K562 (cell line): Measurements from ENCODE around the gene PPP1R15A. TPM values are rescaled to one million over a fixed set of nuclear protein-coding genes. Genes with fewer than 3 reads are reported as not detected.
A peak's percentile ranks its signal among the peaks of the same experiment; 100 is the strongest.

Source experiments
- ATAC-seq: fragments of 200-7000 bp; cut with Tn5 transposase; 3 replicates; pipeline ENCODE4 v1.9.1; 2020; ENCODE audit warnings: moderate library complexity
- BruUV-seq: library from RNA; stranded (reverse); fragments of 400-500 nt; replicated peaks from 2 replicates; lab custom pipeline; 2021; lab: Mats Ljungman, UMichigan
- CTCF ChIA-PET: fragments of 300-600 bp; formaldehyde crosslinking; extraction: SDS; loops from one replicate; lab custom pipeline; 2021; ENCODE audit warnings: low intra/inter-chr PET ratio; lab: Yijun Ruan, JAX
- POLR2A ChIA-PET: fragments of 300-600, 350-650 bp; sonication (Branson Sonifier 250); formaldehyde crosslinking; extraction: SDS; loops from one replicate; lab custom pipeline; 2021; ENCODE audit warnings: antibody characterized with exemption, inconsistent platforms; lab: Yijun Ruan, JAX
- DNase-seq, 4 experiments: peaks; one replicate each; pipeline versions ENCODE4 v3.0.0 to v3.0.0-alpha.2; 2011 to 2018; ENCODE audit warnings: low spot score in 3 of 4, mixed read lengths in 3 of 4; ENCODE audit errors: extremely low read depth in 1 of 4
- FAIRE-seq: peaks from 2 replicates; lab custom pipeline; 2011; peaks lifted over from hg19 to GRCh38; lab: Jason Lieb, UNC
- H2AFZ ChIP-seq: 2 replicates; pipeline ENCODE4 v1.6.0; 2011; ENCODE audit warnings: low read depth, low read length, control low read depth, inconsistent platforms
- H3K27ac ChIP-seq: fragments of 200-600 bp; 3 replicates; pipeline ENCODE4 v1.8.0; 2011; ENCODE audit warnings: low read depth, mild to moderate bottlenecking, control low read depth, inconsistent platforms, low read length, moderate library complexity, mixed read lengths; ENCODE audit errors: extremely low read depth
- H3K27me3 ChIP-seq, 2 experiments: fragments of 300-600 bp in 1 of 2; 2 replicates in 1 of 2; 3 replicates in 1 of 2; pipeline versions ENCODE4 v1.6.0 to v1.8.0; 2011; ENCODE audit warnings: inconsistent platforms in 2 of 2, low read length in 2 of 2, mild to moderate bottlenecking in 1 of 2, mixed read lengths in 1 of 2, moderate library complexity in 1 of 2; ENCODE audit not compliant: control insufficient read depth in 2 of 2, insufficient read depth in 2 of 2
- H3K36me3 ChIP-seq: fragments of 300-600 bp; 3 replicates; pipeline ENCODE4 v1.8.0; 2011; ENCODE audit warnings: mild to moderate bottlenecking, low read length, inconsistent platforms; ENCODE audit not compliant: control insufficient read depth, insufficient read depth
- H3K4me1 ChIP-seq, 2 experiments: fragments of 200-600 bp in 1 of 2; replicated peaks in 1 of 2; 2 replicates in 1 of 2; 3 replicates in 1 of 2; pipeline versions ENCODE4 v1.5.1 to v1.8.0; 2011; ENCODE audit warnings: inconsistent platforms in 2 of 2, low read length in 2 of 2, mild to moderate bottlenecking in 1 of 2, mixed read lengths in 1 of 2, moderate library complexity in 1 of 2; ENCODE audit not compliant: control insufficient read depth in 2 of 2, insufficient read depth in 2 of 2
- H3K4me2 ChIP-seq: 2 replicates; pipeline ENCODE4 v1.6.1; 2011; ENCODE audit warnings: low read length, control low read depth, inconsistent platforms, mixed read lengths; ENCODE audit not compliant: insufficient read depth
- H3K4me3 ChIP-seq: fragments of 200-600 bp; sonication (generic), shearing (Covaris generic); 2 replicates; pipeline ENCODE4 v1.5.1; 2016; ENCODE audit warnings: control low read depth, inconsistent platforms
- H3K79me2 ChIP-seq: fragments of 200-600 bp; 3 replicates; pipeline ENCODE4 v1.8.0; 2011; ENCODE audit warnings: low read length, inconsistent platforms; ENCODE audit not compliant: control insufficient read depth, insufficient read depth
- H3K9ac ChIP-seq, 2 experiments: 2 replicates each; pipeline versions ENCODE4 v1.6.0 to v1.6.1; 2011; ENCODE audit warnings: low read depth in 2 of 2, low read length in 2 of 2, control low read depth in 1 of 2, inconsistent platforms in 1 of 2, mild to moderate bottlenecking in 1 of 2, mixed read lengths in 1 of 2; ENCODE audit not compliant: insufficient read depth in 1 of 2
- H3K9me1 ChIP-seq: one replicate; pipeline ENCODE4 v1.6.0; 2011; ENCODE audit warnings: inconsistent platforms, mild to moderate bottlenecking, low read length, moderate library complexity; ENCODE audit not compliant: control insufficient read depth, insufficient read depth
- H3K9me3 ChIP-seq: replicated peaks from 2 replicates; pipeline ENCODE4 v1.5.1; 2011; ENCODE audit warnings: low read depth, low read length, inconsistent platforms; ENCODE audit not compliant: control insufficient read depth, insufficient read depth
- H4K20me1 ChIP-seq: replicated peaks from 2 replicates; pipeline ENCODE4 v1.6.1; 2011; ENCODE audit warnings: low read length, inconsistent platforms, mixed read lengths; ENCODE audit not compliant: control insufficient read depth, insufficient read depth
- CREB3L1 ChIP-seq: fragments of 450-650 bp; IDR thresholded peaks from 2 replicates; pipeline ENCODE4 v1.6.1; 2014; ENCODE audit warnings: low read depth, mild to moderate bottlenecking, moderate library complexity, borderline replicate concordance
- CREB5 ChIP-seq: fragments of 250-450 bp; sonication (Bioruptor Pico); IDR thresholded peaks from 2 replicates; pipeline ENCODE4 v1.5.0; 2020; ENCODE audit warnings: mild to moderate bottlenecking
- ILF3 ChIP-seq: fragments of 450-650 bp; IDR thresholded peaks from 2 replicates; pipeline ENCODE4 v1.6.1; 2018; ENCODE audit warnings: antibody characterized with exemption, mild to moderate bottlenecking, moderate library complexity, borderline replicate concordance
- KDM2B ChIP-seq: fragments of 250-450 bp; sonication (Bioruptor Pico); IDR thresholded peaks from 2 replicates; pipeline ENCODE4 v1.8.0; 2021; ENCODE audit warnings: mild to moderate bottlenecking, moderate library complexity
- SIX5 ChIP-seq, 2 experiments: IDR thresholded peaks; 2 replicates each; pipeline ENCODE4 v1.6.1; 2011; ENCODE audit warnings: low read length in 2 of 2, borderline replicate concordance in 1 of 2, low read depth in 1 of 2, mild to moderate bottlenecking in 1 of 2, moderate library complexity in 1 of 2; ENCODE audit not compliant: insufficient read depth in 1 of 2
- SNRNP70 ChIP-seq: fragments of 200-400 bp; formaldehyde crosslinking; optimal IDR thresholded peaks from 2 replicates; pipeline ENCODE3; 2017; ENCODE audit warnings: low read depth, low read length
- ZNF644 ChIP-seq: fragments of 200-800 bp; sonication (Bioruptor generic); IDR thresholded peaks from 2 replicates; pipeline ENCODE4 v1.6.1; 2016; ENCODE audit warnings: low read depth, missing genetic modification characterization, missing compliant biosample characterization
- WGBS: fragments of 100-300 bp; shearing (Covaris generic); methylation state at CpG from one replicate; pipeline ENCODE4 v1.1.6; 2016; ENCODE audit warnings: low coverage, mixed read lengths; ENCODE audit not compliant: insufficient coverage; ENCODE audit errors: missing lambda C conversion rate; 5-methylcytosine and 5-hydroxymethylcytosine counted together
- in situ Hi-C: fragments of 300-500 bp; cut with MboI; formaldehyde crosslinking; loops from 4 replicates; pipeline ENCODE4 v1.15.0; 2018; ENCODE audit warnings: inconsistent platforms, mixed read lengths
- intact Hi-C: fragments of 100-400 bp; cut with micrococcal nuclease; formaldehyde crosslinking; loops from 2 replicates; pipeline ENCODE4 v1.14.2; 2022
- polyA plus RNA-seq, 8 experiments: library from polyadenylated mRNA; depleted of rRNA in 4 of 8; stranded (reverse) in 5 of 8; unstranded in 3 of 8; fragments of >200 nt; fragmentation: Nextera tagmentation in 2 of 8; fragmentation: Illumina TruSeq in 1 of 8; extraction: Ambion mirVana in 2 of 8; extraction: Trizol in 1 of 8; gene quantifications; 2 replicates each; pipeline versions ENCODE4 v1.2.1 to v1.2.3, GENCODE V29; 2011 to 2014; ENCODE audit warnings: inconsistent platforms in 1 of 8, missing spikeins in 1 of 8
- total RNA-seq, 7 experiments: library from RNA; depleted of rRNA in 6 of 7; stranded (reverse); fragments of >200 nt in 6 of 7; fragmentation: Illumina TruSeq in 2 of 7; extraction: Trizol in 2 of 7; gene quantifications; 2 replicates each; pipeline versions ENCODE4 v1.2.1 to v1.2.3, GENCODE V29; 2011 to 2021; ENCODE audit warnings: low replicate concordance in 1 of 7
- TF ChIP-seq, protein P1 (sequence below), 2 experiments: IDR thresholded peaks in 1 of 2; conservative IDR thresholded peaks in 1 of 2; 2 replicates each; pipeline ENCODE4 v1.6.1; 2016; ENCODE audit warnings: low read depth in 2 of 2, mild to moderate bottlenecking in 1 of 2, missing compliant biosample characterization in 1 of 2, missing genetic modification characterization in 1 of 2, moderate library complexity in 1 of 2
- TF ChIP-seq, protein P2 (sequence below): fragments of 200-800 bp; sonication (Bioruptor generic); IDR thresholded peaks from 2 replicates; pipeline ENCODE4 v1.6.1; 2017; ENCODE audit warnings: missing genetic modification characterization, missing compliant biosample characterization
- TF ChIP-seq, protein P3 (sequence below): sonication (generic); formaldehyde crosslinking; IDR thresholded peaks from 2 replicates; pipeline ENCODE4 v1.8.1; 2022; ENCODE audit warnings: missing genetic modification reagents

Gene PPP1R15A
- total and polyA plus RNA-seq, 9 of the 15 experiments (the other 6 are each of a cell fraction or from before 2014, with no cell fraction given), result 0.42 to 73.7 (median 44.0) TPM

- Histone ChIP-seq H3K9me1 (no peaks in the 10 kb centered on the region), H3K9ac (peak overlapping the region in 1 of 2 experiments; percentile 31; a peak in 1 of 4 replicates), H3K36me3 (peaks cover 81% of the 10 kb centered on the region), H3K4me3 (no peak overlapping the region), H3K4me1 (peaks cover 0 to 3% of the 10 kb centered on the region in 2 experiments; a peak in 1 of 5 replicates), H3K79me2 (no peaks in the 10 kb centered on the region), H3K9me3 (no peaks in the 10 kb centered on the region), H3K27ac (no peak overlapping the region), H2AFZ (no peak overlapping the region), H4K20me1 (no peaks in the 10 kb centered on the region), H3K4me2 (no peak overlapping the region), H3K27me3 (no peaks in the 10 kb centered on the region)
- in situ Hi-C loops (no loop called here), intact Hi-C loops (no loop called here)
- WGBS, result 89% methylated on average over 9 of the region's 9 CpGs
- BruUV-seq, result no TSS peak
- ATAC-seq, result peak; percentile 83
- FAIRE-seq, result peak; percentile 87
- DNase-seq, result peak in 1 of 4 experiments; percentile 59
- POLR2A ChIA-PET, result interaction anchor here (0.6 to 3.2 kb wide), 6 partner anchors 11 to 560 kb away, joined by 3 to 18 read pairs (median 4); partner anchors contain the start of genes NUCB1 and TULP2
- CTCF ChIA-PET, result no interaction called here
- no peak for TF ChIP-seq SNRNP70
- peak; percentile 61; the same call in 1 of the 2 replicates for TF ChIP-seq CREB3L1
- TF ChIP-seq KDM2B (CRISPR knock-in tag), result no peak
- no peak for TF ChIP-seq CREB5 (CRISPR knock-in tag)
- TF ChIP-seq, protein P1, sequence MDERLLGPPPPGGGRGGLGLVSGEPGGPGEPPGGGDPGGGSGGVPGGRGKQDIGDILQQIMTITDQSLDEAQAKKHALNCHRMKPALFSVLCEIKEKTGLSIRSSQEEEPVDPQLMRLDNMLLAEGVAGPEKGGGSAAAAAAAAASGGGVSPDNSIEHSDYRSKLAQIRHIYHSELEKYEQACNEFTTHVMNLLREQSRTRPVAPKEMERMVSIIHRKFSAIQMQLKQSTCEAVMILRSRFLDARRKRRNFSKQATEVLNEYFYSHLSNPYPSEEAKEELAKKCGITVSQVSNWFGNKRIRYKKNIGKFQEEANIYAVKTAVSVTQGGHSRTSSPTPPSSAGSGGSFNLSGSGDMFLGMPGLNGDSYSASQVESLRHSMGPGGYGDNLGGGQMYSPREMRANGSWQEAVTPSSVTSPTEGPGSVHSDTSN (CRISPR knock-in tag; IDR thresholded peaks at IDR 0.05; ENCODE audit: low read depth), result no peak
- TF ChIP-seq, protein P1 (tag; conservative IDR thresholded peaks at IDR 0.05; ENCODE audit: low read depth), result no peak
- TF ChIP-seq, protein P2, sequence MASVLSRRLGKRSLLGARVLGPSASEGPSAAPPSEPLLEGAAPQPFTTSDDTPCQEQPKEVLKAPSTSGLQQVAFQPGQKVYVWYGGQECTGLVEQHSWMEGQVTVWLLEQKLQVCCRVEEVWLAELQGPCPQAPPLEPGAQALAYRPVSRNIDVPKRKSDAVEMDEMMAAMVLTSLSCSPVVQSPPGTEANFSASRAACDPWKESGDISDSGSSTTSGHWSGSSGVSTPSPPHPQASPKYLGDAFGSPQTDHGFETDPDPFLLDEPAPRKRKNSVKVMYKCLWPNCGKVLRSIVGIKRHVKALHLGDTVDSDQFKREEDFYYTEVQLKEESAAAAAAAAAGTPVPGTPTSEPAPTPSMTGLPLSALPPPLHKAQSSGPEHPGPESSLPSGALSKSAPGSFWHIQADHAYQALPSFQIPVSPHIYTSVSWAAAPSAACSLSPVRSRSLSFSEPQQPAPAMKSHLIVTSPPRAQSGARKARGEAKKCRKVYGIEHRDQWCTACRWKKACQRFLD, result peak; percentile 44; the same call in 1 of the 2 replicates
- peak; percentile 91 to 97 for TF ChIP-seq SIX5 (IDR thresholded peaks at IDR 0.05; ENCODE audit: borderline replicate concordance in 1 of 2, insufficient read depth in 1 of 2, low read depth in 1 of 2, low read length in 2 of 2)
- no peak for TF ChIP-seq ILF3
- TF ChIP-seq, protein P3, sequence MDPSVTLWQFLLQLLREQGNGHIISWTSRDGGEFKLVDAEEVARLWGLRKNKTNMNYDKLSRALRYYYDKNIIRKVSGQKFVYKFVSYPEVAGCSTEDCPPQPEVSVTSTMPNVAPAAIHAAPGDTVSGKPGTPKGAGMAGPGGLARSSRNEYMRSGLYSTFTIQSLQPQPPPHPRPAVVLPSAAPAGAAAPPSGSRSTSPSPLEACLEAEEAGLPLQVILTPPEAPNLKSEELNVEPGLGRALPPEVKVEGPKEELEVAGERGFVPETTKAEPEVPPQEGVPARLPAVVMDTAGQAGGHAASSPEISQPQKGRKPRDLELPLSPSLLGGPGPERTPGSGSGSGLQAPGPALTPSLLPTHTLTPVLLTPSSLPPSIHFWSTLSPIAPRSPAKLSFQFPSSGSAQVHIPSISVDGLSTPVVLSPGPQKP (CRISPR knock-in tag), result no peak
- 0 out of 2 replicates have a peak, but pooled peaks have one; percentile 60 for TF ChIP-seq ZNF644
These were observed 41.1 kb downstream of the PPP1R15A start for GRCh38 chr19:48913114-48913889.
